GM21515 (cell line): Measurements from ENCODE around the gene GUCA1A.

Experiments
- ATAC-seq: cut with Tn5 transposase; IDR thresholded peaks from one replicate; pipeline ENCODE4 v1.9.1; 2021; ENCODE audit not compliant: unreplicated experiment

GUCA1A gene

GRCh38 chr6:42173101-42173500 is at the start of gene GUCA1A:
GUCA1A (plus strand) TSS chr6:42173364; CDS start chr6:42173614, 250 bp downstream.
- ATAC-seq: no peak

- ATAC-seq: no peak
Measured at GRCh38 chr6:42123379-42124103, 49.6 kb upstream of the GUCA1A start.

GRCh38 chr6:42124223-42124836 is 48.8 kb upstream of the GUCA1A start:
- ATAC-seq: no peak

- no peak for ATAC-seq
Measured at GRCh38 chr6:42125231-42125630, 47.9 kb upstream of the GUCA1A start.

GRCh38 chr6:42125663-42126062 is 47.5 kb upstream of the GUCA1A start:
- ATAC-seq: no peak

GRCh38 chr6:42128460-42129359 is 44.5 kb upstream of the GUCA1A start:
- no peak for ATAC-seq

GRCh38 chr6:42129360-42129676 is 43.8 kb upstream of the GUCA1A start:
- ATAC-seq: no peak

- ATAC-seq: no peak
Measured at GRCh38 chr6:42131531-42131930, 41.6 kb upstream of the GUCA1A start.

- ATAC-seq: no peak
Measured at GRCh38 chr6:42133926-42134325, 39.2 kb upstream of the GUCA1A start.

DNA sequence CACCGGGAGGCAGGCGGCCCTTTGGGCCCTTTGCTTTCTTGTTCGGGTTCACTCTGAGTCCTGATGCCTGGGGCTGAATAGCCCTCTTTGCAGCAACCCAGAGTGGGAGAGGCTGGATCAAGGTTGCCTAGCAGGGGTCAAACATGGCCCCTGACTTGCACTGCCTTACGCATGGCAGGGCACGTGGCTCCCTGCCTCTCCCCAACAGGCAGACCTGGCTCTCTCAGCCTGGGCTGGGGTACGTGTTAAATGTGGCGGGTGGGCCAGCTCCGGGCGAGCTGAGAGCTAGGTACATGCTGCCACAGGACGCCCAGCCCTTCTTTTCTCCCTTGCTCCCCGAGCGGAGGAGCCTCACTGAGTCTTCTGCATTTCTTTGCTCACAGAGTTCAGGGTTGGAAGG is 38.0 kb upstream of the GUCA1A start:
- no peak for ATAC-seq

GRCh38 chr6:42135722-42136121 is 37.4 kb upstream of the GUCA1A start:
- no peak for ATAC-seq

DNA sequence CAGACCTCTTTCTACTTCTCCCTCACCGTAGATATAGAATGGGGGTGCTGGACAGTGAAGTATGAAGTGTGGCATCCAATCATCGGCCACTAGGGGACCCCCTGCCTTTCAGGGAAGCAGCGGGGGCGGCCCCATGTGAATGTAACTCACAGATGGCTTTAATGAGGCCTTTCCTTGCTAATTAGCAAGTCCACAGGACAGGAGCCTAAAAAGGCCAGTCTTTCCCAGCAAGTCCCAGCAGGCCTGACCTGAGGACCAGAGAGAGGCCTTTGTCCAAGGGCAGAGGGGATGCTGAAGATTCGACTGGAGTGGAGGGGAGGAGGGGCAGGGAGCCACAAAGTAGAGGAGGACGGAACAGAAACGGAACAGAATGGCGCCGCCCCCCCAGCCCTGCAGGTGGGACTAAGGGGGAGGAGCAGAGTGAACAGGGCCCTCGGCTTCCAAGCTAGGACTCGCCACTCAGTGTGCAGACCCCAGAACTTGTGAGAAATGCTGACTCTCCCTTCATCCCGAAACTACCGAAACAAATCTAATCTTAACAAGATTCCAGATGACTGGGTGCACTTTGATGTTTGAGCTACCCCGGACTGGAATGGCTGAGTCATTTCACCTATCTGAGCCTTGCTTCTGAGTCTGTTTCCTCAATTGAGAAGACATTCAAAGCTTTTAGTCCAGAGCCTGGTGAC is 36.5 kb upstream of the GUCA1A start:
- peak; percentile 51 for ATAC-seq

DNA sequence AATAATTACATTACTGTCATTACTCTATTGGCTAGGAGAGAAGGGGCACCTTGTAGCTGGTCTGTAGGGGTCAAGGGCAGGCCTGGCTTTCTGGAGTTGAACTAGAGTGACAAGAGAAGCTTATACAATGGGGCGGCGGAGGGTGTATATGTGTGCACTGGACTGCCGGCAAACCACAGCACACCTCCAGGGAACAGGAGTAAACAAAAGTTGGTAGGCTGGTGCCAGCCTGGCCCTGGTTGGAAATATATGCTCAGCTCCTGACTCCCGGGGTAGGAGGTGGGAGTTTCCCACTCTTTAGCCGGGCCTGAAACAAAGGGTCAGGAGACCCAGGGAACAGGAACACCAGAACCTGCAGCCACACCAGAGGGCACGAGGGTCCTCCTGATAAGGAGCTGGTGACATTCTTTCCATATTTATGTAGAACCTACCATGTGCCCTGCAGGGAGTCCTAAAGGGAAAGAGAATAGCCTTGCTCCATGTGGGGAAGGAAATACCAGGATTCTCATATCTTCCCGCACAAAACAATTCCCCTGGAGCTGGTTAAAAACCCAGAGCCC is 35.9 kb upstream of the GUCA1A start:
- ATAC-seq: no peak

GRCh38 chr6:42138190-42138589 is 35.0 kb upstream of the GUCA1A start:
- no peak for ATAC-seq

- ATAC-seq: no peak
Measured at GRCh38 chr6:42138630-42139619, 34.2 kb upstream of the GUCA1A start.

GRCh38 chr6:42140032-42140431 is 33.1 kb upstream of the GUCA1A start:
- no peak for ATAC-seq

GRCh38 chr6:42140756-42141602 is 32.2 kb upstream of the GUCA1A start:
- no peak for ATAC-seq

DNA sequence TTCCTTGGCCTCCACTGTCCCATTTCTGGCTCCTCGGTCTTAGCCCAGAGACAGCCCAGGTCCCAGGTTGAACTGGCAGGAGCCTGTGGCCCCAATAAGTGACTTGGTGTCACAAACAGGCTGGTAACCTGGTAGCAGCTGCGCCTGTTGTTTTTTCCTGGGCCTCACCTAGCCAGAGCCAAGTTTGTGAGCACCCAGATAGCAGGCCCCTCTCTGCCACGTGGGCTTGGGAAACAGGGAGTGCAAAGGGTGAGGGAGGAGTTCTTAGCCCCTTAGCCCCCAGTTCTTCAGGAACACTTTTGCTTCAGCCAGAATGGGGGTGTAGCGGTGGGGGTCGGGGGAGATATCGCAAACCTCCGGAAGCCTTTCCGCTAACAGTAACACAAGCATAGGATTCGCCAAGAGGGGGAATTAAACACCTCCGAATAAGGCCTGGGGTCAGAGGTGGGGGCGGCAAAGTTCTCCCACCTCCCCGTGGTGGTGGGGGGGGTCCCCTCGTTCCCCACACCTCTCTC is 31.5 kb upstream of the GUCA1A start:
- ATAC-seq: no peak
